GM21528 (cell line): ENCODE results near the gene RNH1.
"Not testable (repeated sequence)": the region's sequence is repeated elsewhere in the genome, so short reads cannot be mapped to it uniquely, and the experiment has no call there.

ENCODE experiments used
- ATAC-seq: cut with Tn5 transposase; IDR thresholded peaks from one replicate; pipeline ENCODE4 v1.9.1; 2021; ENCODE audit warnings: mild to moderate bottlenecking, moderate library complexity; ENCODE audit not compliant: unreplicated experiment, low FRiP score

The RNH1 gene

GRCh38 chr11:520428-521176, 13.6 kb upstream of the RNH1 start:
- ATAC-seq = no peak

GRCh38 chr11:518463-519202, 11.6 kb upstream of the RNH1 start:
- ATAC-seq = peak; percentile 81

GRCh38 chr11:516918-517685, 10.1 kb upstream of the RNH1 start:
- not testable (repeated sequence) for ATAC-seq

GRCh38 chr11:516400-516799, 9.4 kb upstream of the RNH1 start:
- no peak for ATAC-seq

- no peak for ATAC-seq
Measured at GRCh38 chr11:515131-515530, 8.1 kb upstream of the RNH1 start.

GRCh38 chr11:514606-515005, 7.6 kb upstream of the RNH1 start:
- no peak for ATAC-seq

- ATAC-seq = no peak
Measured at GRCh38 chr11:512761-513595, 5.9 kb upstream of the RNH1 start.

- ATAC-seq = no peak
Measured at GRCh38 chr11:508956-509355, 1.9 kb upstream of the RNH1 start.

- ATAC-seq = no peak
Measured at GRCh38 chr11:507727-508515, 879 bp upstream of the RNH1 start.

GRCh38 chr11:506238-506994, 626 bp downstream of the RNH1 start:
- peak; percentile 74 for ATAC-seq

GRCh38 chr11:504994-505344, 2.1 kb downstream of the RNH1 start:
- no peak for ATAC-seq

GRCh38 chr11:504053-504993, 2.7 kb downstream of the RNH1 start:
- ATAC-seq = no peak

GRCh38 chr11:503179-503981, 3.7 kb downstream of the RNH1 start:
- ATAC-seq = no peak

- no peak for ATAC-seq
Measured at GRCh38 chr11:502288-503178, 4.5 kb downstream of the RNH1 start.

GRCh38 chr11:501683-502287, 5.3 kb downstream of the RNH1 start:
- ATAC-seq = no peak
